H9 (cell line): ENCODE measurements around the gene RBM34. TPM values are rescaled to one million over a fixed set of nuclear protein-coding genes. Genes with fewer than 3 reads are reported as not detected.

ENCODE experiments used
- DNase-seq: peaks from one replicate; pipeline ENCODE4 v3.0.0-alpha.2; 2017
- H2AFZ ChIP-seq: one replicate; pipeline ENCODE4 v1.6.1; 2013; ENCODE audit warnings: mild to moderate bottlenecking, low read length, control low read depth, moderate library complexity
- H2AK5ac ChIP-seq: 2 replicates; pipeline ENCODE4 v1.6.1; 2013; ENCODE audit warnings: low read length, control low read depth, mixed read lengths; ENCODE audit not compliant: insufficient read length
- H2BK120ac ChIP-seq: one replicate; pipeline ENCODE4 v1.6.1; 2013; ENCODE audit warnings: low read depth, mild to moderate bottlenecking, low read length, control low read depth, inconsistent platforms; ENCODE audit not compliant: poor library complexity, severe bottlenecking
- H2BK12ac ChIP-seq: 2 replicates; pipeline ENCODE4 v1.6.1; 2013; ENCODE audit warnings: low read length, control low read depth, mixed read lengths, low read depth; ENCODE audit not compliant: insufficient read length
- H2BK15ac ChIP-seq: 2 replicates; pipeline ENCODE4 v1.6.1; 2013; ENCODE audit warnings: low read depth, low read length, control low read depth
- H2BK20ac ChIP-seq: one replicate; pipeline ENCODE4 v1.6.1; 2013; ENCODE audit warnings: low read depth, mild to moderate bottlenecking, low read length, control low read depth, inconsistent platforms; ENCODE audit not compliant: poor library complexity, severe bottlenecking
- H2BK5ac ChIP-seq: 2 replicates; pipeline ENCODE4 v1.6.1; 2013; ENCODE audit warnings: low read length, control low read depth, mixed read lengths; ENCODE audit not compliant: insufficient read length
- H3K14ac ChIP-seq: 2 replicates; pipeline ENCODE4 v1.6.1; 2013; ENCODE audit warnings: low read length, control low read depth; ENCODE audit not compliant: insufficient read depth
- H3K18ac ChIP-seq: 2 replicates; pipeline ENCODE4 v1.6.1; 2013; ENCODE audit warnings: low read depth, mild to moderate bottlenecking, mixed read lengths, low read length, control low read depth; ENCODE audit not compliant: insufficient read length
- H3K23ac ChIP-seq: 2 replicates; pipeline ENCODE4 v1.6.1; 2013; ENCODE audit warnings: low read length, control low read depth, mixed read lengths, low read depth; ENCODE audit not compliant: insufficient read length
- H3K23me2 ChIP-seq: 2 replicates; pipeline ENCODE4 v1.6.1; 2013; ENCODE audit warnings: low read depth, mild to moderate bottlenecking, mixed read lengths, low read length, control low read depth; ENCODE audit not compliant: insufficient read length, poor library complexity, severe bottlenecking
- H3K27ac ChIP-seq: 2 replicates; pipeline ENCODE4 v1.5.1; 2013; ENCODE audit warnings: low read length, control low read depth, mixed read lengths, low read depth; ENCODE audit not compliant: insufficient read length
- H3K27me3 ChIP-seq: 2 replicates; pipeline ENCODE4 v1.6.1; 2013; ENCODE audit warnings: low read length, control low read depth, inconsistent platforms; ENCODE audit not compliant: insufficient read depth
- H3K4ac ChIP-seq: 2 replicates; pipeline ENCODE4 v1.6.1; 2013; ENCODE audit warnings: low read depth, mild to moderate bottlenecking, control low read depth, inconsistent platforms, low read length, moderate library complexity
- H3K4me1 ChIP-seq: 2 replicates; pipeline ENCODE4 v1.6.1; 2013; ENCODE audit warnings: low read length, control low read depth, inconsistent platforms; ENCODE audit not compliant: insufficient read depth
- H3K4me2 ChIP-seq: 2 replicates; pipeline ENCODE4 v1.6.1; 2013; ENCODE audit warnings: low read length, control low read depth, mixed read lengths; ENCODE audit not compliant: insufficient read length, insufficient read depth
- H3K56ac ChIP-seq: 2 replicates; pipeline ENCODE4 v1.6.1; 2013; ENCODE audit warnings: low read depth, mild to moderate bottlenecking, mixed read lengths, low read length, control low read depth; ENCODE audit not compliant: insufficient read length
- H3K79me1 ChIP-seq: 2 replicates; pipeline ENCODE4 v1.6.1; 2013; ENCODE audit warnings: low read depth, mild to moderate bottlenecking, moderate library complexity, low read length, control low read depth, inconsistent platforms; ENCODE audit not compliant: insufficient read depth, poor library complexity, severe bottlenecking
- H3K79me2 ChIP-seq: 2 replicates; pipeline ENCODE4 v1.6.1; 2013; ENCODE audit warnings: low read length, control low read depth, inconsistent platforms; ENCODE audit not compliant: insufficient read depth
- H3K9ac ChIP-seq: 2 replicates; pipeline ENCODE4 v1.6.1; 2013; ENCODE audit warnings: low read length, control low read depth, mixed read lengths; ENCODE audit not compliant: insufficient read length; ENCODE audit errors: extremely low read depth
- H3K9me3 ChIP-seq: one replicate; pipeline ENCODE4 v1.6.1; 2013; ENCODE audit warnings: low read depth, low read length, inconsistent platforms; ENCODE audit not compliant: control insufficient read depth
- H3T11ph ChIP-seq: one replicate; pipeline ENCODE4 v1.6.1; 2013; ENCODE audit warnings: mild to moderate bottlenecking, low read length, control low read depth, inconsistent platforms
- H4K20me1 ChIP-seq: one replicate; pipeline ENCODE4 v1.6.1; 2013; ENCODE audit not compliant: control insufficient read depth, insufficient read length, insufficient read depth
- H4K5ac ChIP-seq: 2 replicates; pipeline ENCODE4 v1.6.1; 2013; ENCODE audit warnings: low read depth, mild to moderate bottlenecking, mixed read lengths, low read length, control low read depth; ENCODE audit not compliant: insufficient read length
- H4K8ac ChIP-seq: replicated peaks from 2 replicates; pipeline ENCODE4 v1.6.1; 2013; ENCODE audit warnings: low read length, control low read depth, mixed read lengths, low read depth; ENCODE audit not compliant: insufficient read length
- H4K91ac ChIP-seq: 2 replicates; pipeline ENCODE4 v1.6.1; 2013; ENCODE audit warnings: low read depth, mild to moderate bottlenecking, moderate library complexity, mixed read lengths, low read length, control low read depth; ENCODE audit not compliant: insufficient read length
- H3K27ac Mint-ChIP-seq, 3 experiments: 2 replicates in 2 of 3; 3 replicates in 1 of 3; pipeline ENCODE4 v1.8.0; 2020 to 2021; ENCODE audit warnings: mixed read lengths in 3 of 3, mild to moderate bottlenecking in 1 of 3, moderate library complexity in 1 of 3
- H3K27me3 Mint-ChIP-seq: 2 replicates; pipeline ENCODE4 v1.8.0; 2021; ENCODE audit warnings: low read depth, mild to moderate bottlenecking, moderate library complexity, mixed read lengths
- H3K36me3 Mint-ChIP-seq, 3 experiments: 2 replicates in 2 of 3; 3 replicates in 1 of 3; pipeline ENCODE4 v1.8.0; 2020 to 2021; ENCODE audit warnings: low read depth in 3 of 3, mixed read lengths in 3 of 3; ENCODE audit not compliant: insufficient read depth in 1 of 3
- H3K4me1 Mint-ChIP-seq, 2 experiments: 2 replicates each; pipeline ENCODE4 v1.8.0; 2020; ENCODE audit warnings: mixed read lengths in 2 of 2
- H3K4me3 Mint-ChIP-seq, 2 experiments: 2 replicates in 1 of 2; 3 replicates in 1 of 2; pipeline ENCODE4 v1.8.0; 2020 to 2021; ENCODE audit warnings: mild to moderate bottlenecking in 2 of 2, mixed read lengths in 2 of 2, moderate library complexity in 1 of 2
- H3K9me3 Mint-ChIP-seq, 2 experiments: 2 replicates in 1 of 2; 3 replicates in 1 of 2; pipeline ENCODE4 v1.8.0; 2020; ENCODE audit warnings: mild to moderate bottlenecking in 2 of 2, mixed read lengths in 2 of 2, moderate library complexity in 1 of 2
- WGBS: extraction: QIAGEN DNeasy Blood & Tissue Kit; methylation state at CpG from one replicate; pipeline ENCODE4 v1.1.7; 2013; ENCODE audit warnings: missing lambda C conversion rate, low lambda C conversion rate, mixed read lengths; ENCODE audit not compliant: insufficient read length; ENCODE audit errors: extremely low coverage; 5-methylcytosine and 5-hydroxymethylcytosine counted together
- total RNA-seq: library from RNA; stranded (reverse); gene quantifications from 2 replicates; pipeline ENCODE4 v1.2.1, GENCODE V29; 2021
- TF ChIP-seq, protein P1 (sequence below): fragments of 200-600 bp; sonication (generic); conservative IDR thresholded peaks from 3 replicates; pipeline ENCODE4 v1.8.0; 2021; ENCODE audit warnings: antibody characterized with exemption, mild to moderate bottlenecking

The RBM34 gene
- total RNA-seq, 1 experiment from 2014 or later, result 121 TPM

DNA sequence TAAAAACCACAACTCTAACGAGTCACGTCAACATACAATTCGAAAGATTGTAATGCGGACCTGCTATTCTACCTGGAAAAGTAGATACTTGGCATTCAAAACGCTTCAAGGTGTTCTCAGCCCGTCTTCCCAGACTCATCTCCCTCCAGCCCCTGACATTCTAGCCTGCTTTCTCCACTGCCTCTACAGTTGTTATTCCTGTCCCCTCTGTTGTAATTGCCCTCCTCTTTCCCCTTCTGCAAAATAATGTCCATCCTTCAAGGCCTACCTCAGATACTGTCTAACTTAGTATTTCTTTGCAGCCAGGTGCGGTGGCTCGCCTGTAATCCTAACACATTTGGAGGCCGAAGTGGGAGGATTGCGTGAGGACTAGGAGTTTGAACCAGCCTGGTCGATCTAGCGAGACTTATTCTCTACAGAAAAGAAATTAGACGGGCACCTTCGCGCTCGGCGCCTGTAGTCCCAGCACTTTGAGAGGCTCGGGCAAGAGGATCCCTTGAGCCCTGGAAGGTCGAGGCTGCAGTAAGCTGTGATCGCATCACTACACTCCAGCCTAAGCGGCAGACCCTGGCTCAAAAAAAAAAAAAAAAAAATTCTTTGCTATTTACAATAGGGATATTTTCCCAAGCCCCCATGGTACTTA lies 756 bp upstream of the RBM34 start:
- H3K4me2 ChIP-seq, result peak overlapping the region; percentile 65
- no peak overlapping the region for H4K5ac ChIP-seq
- no peak overlapping the region for H3K14ac ChIP-seq
- H2BK15ac ChIP-seq, result no peak overlapping the region; the same call in 1 of the 2 replicates
- H3K18ac ChIP-seq, result no peak overlapping the region
- H3K79me2 ChIP-seq, result no peaks in the 10 kb centered on the region; the same call in 1 of the 2 replicates
- no peaks in the 10 kb centered on the region for H3K9me3 ChIP-seq
- H3K27me3 ChIP-seq, result no peaks in the 10 kb centered on the region
- no peak overlapping the region for H2BK120ac ChIP-seq
- H3K4me1 ChIP-seq, result no peaks in the 10 kb centered on the region
- H4K8ac ChIP-seq, result no peak overlapping the region
- no peak overlapping the region for H2AFZ ChIP-seq
- H2BK20ac ChIP-seq, result no peak overlapping the region
- H4K20me1 ChIP-seq, result no peaks in the 10 kb centered on the region
- Mint-ChIP-seq H3K4me1 (peaks cover 6 to 13% of the 10 kb centered on the region in 2 experiments), H3K27me3 (no peaks in the 10 kb centered on the region; the same call in none of the 2 replicates), H3K4me3 (peak overlapping the region; percentile 99), H3K36me3 (peaks cover 6 to 16% (median 9%) of the 10 kb centered on the region in 3 experiments; a peak in 5 of 7 replicates), H3K27ac (peak overlapping the region; percentile 96 to 100 (median 99); a peak in 6 of 7 replicates), H3K9me3 (no peaks in the 10 kb centered on the region)
- peak overlapping the region; percentile 57 for H3K27ac ChIP-seq
- peak overlapping the region; percentile 96 for H3K9ac ChIP-seq
- H3K4ac ChIP-seq, result no peak overlapping the region
- H2BK12ac ChIP-seq, result no peak overlapping the region
- no peak for DNase-seq
- H3K23me2 ChIP-seq, result peaks cover 8% of the 10 kb centered on the region
- H2AK5ac ChIP-seq, result no peak overlapping the region
- H3K79me1 ChIP-seq, result no peaks in the 10 kb centered on the region
- H3K23ac ChIP-seq, result no peak overlapping the region
- H3T11ph ChIP-seq, result no peak overlapping the region
- H4K91ac ChIP-seq, result no peak overlapping the region
- no CpG with 5 or more reads among the region's 21 CpGs for WGBS
- TF ChIP-seq, protein P1, sequence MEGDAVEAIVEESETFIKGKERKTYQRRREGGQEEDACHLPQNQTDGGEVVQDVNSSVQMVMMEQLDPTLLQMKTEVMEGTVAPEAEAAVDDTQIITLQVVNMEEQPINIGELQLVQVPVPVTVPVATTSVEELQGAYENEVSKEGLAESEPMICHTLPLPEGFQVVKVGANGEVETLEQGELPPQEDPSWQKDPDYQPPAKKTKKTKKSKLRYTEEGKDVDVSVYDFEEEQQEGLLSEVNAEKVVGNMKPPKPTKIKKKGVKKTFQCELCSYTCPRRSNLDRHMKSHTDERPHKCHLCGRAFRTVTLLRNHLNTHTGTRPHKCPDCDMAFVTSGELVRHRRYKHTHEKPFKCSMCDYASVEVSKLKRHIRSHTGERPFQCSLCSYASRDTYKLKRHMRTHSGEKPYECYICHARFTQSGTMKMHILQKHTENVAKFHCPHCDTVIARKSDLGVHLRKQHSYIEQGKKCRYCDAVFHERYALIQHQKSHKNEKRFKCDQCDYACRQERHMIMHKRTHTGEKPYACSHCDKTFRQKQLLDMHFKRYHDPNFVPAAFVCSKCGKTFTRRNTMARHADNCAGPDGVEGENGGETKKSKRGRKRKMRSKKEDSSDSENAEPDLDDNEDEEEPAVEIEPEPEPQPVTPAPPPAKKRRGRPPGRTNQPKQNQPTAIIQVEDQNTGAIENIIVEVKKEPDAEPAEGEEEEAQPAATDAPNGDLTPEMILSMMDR, result no peak
- no peak overlapping the region for H2BK5ac ChIP-seq
- no peak overlapping the region for H3K56ac ChIP-seq
